ENCODE data around the gene IKZF3.
"Not testable (repeated sequence)": the region's sequence is repeated elsewhere in the genome, so short reads cannot be mapped to it uniquely, and the experiment has no call there.

The IKZF3 gene

DNA sequence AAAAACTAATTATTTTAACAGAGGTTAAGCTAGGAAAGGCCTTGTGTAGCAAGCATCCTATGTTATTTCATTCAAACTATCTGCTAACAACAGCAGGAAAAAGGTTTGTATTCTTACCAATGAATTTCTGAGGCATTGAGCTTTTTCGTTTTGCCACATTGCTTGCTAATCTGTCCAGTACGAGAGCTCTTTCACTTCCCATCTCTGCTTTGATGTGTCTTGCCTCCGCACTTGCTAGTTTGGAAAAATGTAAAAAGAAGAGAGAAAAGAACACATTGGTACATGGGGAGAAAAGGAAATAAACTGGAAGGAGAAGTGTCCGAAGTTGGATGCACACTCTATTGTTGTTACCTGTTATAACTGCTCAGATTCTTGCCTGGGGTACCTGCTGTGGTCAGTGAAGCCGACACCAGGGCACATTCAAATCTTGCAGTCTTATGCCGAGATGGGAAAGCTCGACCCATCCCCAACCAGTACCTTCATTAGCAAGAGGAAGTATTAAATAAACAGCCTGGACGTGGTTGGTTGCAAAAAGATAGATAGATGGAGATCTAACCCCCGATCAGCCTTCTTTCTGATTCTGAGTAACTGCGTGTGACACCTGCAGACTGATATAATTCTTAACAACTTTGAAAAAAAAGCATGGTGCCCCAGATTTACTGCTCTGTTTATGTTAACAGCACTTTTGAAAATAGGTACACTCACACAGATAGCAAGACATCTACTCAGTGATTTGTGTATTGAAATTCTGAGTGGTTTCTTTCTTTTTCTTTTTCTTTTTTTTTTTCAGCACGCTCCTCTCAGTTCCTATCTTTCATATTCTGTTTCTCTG lies 86.4 kb downstream of the IKZF3 start:
- no peak for DNase-seq (ENCODE audit: low read depth)

- DNase-seq (ENCODE audit: low read depth): no peak
Measured at GRCh38 chr17:39776252-39776651, 87.9 kb downstream of the IKZF3 start.

- no peak for DNase-seq (ENCODE audit: low read depth)
Measured at GRCh38 chr17:39775031-39775430, 89.1 kb downstream of the IKZF3 start.

DNA sequence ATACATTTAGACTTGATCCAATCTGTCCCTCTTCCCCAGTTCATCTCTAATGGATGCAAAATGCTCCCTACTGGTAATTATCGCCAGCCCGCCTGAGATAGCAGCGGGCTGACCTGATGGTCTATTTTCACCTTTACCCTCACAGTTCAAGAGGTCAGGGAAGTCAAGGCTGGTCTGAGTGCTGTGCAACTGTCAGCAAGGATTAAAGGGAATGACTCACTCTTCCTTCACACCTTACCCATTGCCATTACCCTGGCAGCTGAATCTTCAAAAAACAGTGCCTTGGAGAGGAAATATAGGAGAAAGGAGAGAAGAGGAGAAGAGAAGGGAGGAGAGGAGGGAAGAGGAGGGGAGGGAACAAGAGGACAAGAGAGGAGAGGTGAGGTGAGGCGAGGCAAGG lies 90.1 kb downstream of the IKZF3 start:
- DNase-seq (ENCODE audit: low read depth): no peak

DNA sequence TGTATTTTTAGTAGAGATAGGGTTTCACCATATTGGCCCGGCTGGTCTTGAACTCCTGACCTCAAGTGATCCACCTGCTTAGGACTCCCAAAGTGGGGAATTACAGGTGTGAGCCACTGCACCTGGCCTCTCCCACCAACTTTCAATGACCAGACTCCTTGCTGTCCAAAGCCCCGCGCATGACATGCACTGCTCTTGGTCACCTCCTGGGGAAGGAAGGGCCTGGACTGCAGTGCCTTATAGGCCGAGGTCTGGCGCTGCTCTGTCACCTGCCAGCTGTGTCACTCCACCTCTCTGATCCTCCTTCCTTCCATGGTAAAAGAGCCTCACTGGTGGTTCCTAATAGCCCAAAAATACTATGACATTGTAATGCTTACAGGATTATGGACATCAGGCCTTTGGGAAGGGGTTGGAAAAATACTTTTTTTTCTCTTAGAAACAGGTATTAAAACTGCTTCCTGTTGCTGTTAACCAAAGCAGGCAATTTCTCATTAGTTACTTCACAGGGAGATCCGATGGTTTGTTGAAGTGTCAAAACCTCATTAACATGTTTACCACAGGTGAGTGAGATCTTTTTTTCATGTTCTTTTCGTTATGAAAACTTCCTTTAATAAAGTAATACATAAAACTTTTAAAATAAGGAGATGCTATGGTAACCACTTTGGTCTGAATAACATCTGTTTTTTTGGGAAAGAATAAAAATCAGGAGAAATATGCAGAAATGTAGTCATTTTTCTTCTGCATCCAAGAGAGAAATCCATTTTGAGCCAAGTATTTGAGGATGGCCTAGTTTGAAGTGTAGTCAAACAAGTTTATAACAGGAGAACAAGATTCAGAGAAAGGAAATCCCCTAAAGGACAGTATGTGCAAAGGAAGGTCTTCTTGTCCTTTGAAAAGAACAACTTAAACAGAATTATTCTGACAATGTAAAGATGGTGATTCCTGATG lies 90.9 kb downstream of the IKZF3 start:
- DNase-seq (ENCODE audit: low read depth): no peak

- DNase-seq (ENCODE audit: low read depth): no peak
Measured at GRCh38 chr17:39772415-39772814, 91.7 kb downstream of the IKZF3 start.

DNA sequence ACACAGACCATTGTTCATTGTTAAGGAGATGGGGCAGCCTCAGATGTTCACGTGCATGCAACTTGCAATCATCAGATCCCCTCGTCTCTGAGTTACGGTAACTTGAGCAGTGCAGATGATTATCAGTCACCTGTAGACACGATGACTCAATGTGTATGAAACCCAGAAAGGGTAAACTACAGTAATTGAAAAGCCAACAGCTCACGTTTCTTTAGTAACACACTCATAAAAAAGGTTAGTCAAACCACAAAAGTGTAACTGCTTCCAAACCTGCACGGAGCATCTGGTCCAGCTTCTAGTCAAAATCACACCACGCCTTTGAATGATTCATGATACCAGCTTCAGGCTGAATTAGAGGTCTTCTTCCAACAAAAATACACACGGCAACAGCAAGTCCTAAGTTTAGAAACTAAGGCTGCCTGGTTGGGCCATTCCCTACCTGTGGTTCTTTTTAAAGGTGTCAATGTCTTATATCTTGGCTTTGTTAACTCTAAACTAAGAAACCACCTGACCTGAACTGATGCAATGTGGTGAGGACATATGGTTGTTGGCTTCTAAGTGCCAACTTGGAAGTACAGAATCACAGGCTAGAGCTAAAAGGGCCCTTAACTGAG lies 94.0 kb downstream of the IKZF3 start:
- no peak for DNase-seq (ENCODE audit: low read depth)

- no peak for DNase-seq (ENCODE audit: low read depth)
Measured at GRCh38 chr17:39767147-39767546, 97.0 kb downstream of the IKZF3 start.

GRCh38 chr17:39765766-39766165 lies 98.3 kb downstream of the IKZF3 start:
- no peak for DNase-seq (ENCODE audit: low read depth)

DNA sequence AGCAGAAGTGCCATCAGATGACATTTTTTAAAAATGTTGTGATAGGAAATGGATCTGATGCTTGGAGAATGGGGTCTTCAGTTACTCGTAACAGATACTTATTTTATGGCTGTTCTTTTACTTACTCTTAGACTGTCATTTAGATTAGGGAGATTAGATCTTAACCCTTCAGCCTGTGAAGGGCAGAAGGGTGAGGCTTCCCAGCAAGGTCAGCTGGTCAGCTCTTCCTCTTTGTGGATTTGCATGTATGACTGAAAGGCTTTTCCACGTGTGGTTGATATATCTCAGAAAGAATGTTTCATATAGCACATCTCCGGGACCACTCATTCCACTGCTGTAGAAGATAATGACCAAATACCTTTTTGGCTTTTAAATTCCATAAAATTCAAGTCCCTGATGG lies 98.9 kb downstream of the IKZF3 start:
- DNase-seq (ENCODE audit: low read depth): no peak

DNA sequence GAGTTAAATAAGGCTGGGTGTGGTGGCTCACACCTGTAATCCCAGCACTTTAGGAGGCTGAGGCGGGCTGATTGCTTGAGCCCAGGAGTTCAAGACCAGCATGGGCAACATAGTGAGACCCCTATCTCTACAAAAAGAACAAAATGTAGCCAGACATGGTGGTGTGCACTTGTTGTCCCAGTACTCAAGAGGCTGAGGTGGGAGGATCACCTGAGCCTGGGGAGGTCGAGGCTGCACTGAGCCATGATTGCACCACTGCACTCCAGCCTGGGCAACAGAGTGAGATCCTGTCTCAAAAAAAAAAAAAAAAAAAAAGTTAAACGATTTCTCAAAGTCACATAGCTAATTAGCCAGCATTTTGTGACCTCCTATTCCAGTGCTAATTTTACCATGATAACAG lies 99.9 kb downstream of the IKZF3 start:
- not testable (repeated sequence) for DNase-seq (ENCODE audit: low read depth)

- no peak for DNase-seq (ENCODE audit: low read depth)
Measured at GRCh38 chr17:39763051-39763820, 100.9 kb downstream of the IKZF3 start.

- no peak for DNase-seq (ENCODE audit: low read depth)
Measured at GRCh38 chr17:39761861-39762496, 102.1 kb downstream of the IKZF3 start.

- DNase-seq (ENCODE audit: low read depth): no peak
Measured at GRCh38 chr17:39759204-39759603, 104.9 kb downstream of the IKZF3 start.

GRCh38 chr17:39757931-39758873 lies 105.9 kb downstream of the IKZF3 start:
- no peak for DNase-seq (ENCODE audit: low read depth)

DNA sequence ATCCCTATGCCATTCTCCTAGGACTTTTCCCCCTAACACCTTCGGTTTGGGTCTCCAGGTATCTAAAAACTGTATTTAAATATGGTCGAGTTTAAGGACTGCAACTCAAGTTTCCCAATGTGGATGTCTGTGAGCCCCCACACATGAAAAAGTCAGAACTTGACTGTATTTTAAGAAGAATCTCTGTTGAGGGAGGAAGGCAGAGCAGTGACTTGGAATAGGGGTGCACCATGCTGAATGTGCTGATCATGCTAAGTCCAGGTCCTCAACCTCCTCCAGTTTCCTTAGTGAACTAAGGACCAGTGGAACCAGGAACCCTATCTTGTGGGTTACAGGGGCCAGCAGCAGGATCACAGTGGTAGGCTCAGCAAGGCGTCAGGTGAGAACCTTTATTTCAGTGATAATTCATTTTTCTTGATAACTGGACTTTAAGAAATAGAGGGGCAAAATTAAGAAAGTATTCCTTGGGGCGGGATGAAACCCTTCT lies 106.9 kb downstream of the IKZF3 start:
- no peak for DNase-seq (ENCODE audit: low read depth)

DNA sequence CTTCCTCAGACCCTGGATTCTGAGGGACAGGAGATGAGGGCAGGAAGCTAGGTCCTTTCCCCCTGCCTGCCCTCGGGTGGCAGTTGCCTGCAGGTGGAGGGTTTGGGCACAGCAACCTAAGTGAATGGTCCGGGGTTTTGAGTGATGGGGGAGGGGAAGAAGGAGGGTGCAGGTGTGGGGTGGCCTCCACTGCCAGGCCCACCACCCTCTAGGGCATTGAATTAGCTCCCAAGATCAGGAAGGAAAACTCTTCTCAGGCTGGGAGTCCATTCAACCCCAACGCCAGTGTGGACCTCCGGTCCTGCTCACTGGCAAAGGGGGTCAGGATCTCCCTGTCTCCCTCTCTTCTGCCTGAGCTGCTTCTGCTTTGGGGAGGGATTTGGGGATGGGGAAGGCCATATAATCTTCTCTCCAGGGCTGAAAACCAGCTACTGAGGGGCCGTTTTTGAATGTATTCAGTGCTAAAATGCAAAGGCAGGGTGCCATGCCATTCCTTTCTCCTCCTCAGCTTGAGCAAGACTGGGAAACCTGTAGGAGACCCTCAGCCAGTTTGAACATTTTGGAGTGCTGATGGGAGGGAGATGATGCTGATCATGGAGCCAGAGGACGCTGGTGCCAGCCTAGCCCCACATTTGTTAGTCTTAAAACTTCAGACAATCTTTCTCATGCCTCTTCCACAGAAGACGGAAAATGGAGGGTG lies 107.6 kb downstream of the IKZF3 start:
- DNase-seq (ENCODE audit: low read depth): no peak

DNA sequence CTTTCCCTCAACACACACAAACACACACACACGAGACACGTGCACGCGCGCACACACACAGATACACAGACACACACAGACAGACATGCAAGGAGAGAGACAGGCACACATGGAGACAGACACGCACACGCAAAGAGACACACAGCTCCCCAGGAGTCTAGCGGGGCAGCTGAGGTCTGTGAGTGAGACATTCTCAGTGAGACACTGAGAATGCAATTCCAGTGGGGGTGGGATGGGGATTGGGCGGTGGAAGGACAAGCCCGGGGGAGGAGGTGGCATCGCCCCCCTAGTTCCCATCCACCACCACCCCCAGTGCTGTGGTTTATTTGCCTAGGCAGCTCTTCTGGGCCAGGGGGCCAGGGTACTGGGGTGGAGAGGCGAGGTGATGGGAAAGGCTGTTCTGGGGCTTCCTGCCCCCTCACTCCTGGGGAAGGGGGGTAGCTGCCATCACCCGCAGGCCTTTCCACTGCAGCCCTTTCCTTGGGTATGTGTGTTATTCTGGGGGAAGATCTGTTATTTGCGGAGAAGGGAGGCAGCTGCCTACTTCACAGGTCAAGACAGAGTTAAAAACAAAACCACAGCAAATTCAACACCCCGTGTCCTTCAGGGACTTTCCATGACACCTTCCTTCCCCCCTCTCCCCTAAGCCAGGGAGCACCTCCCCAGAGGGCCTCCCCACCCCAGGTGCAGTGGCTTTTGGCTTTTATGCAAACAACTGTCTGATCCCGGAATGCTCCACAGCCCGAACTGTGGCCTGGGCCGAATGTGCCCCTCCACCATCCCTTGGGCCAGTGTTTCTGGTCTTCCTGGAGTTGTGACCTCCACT lies 108.3 kb downstream of the IKZF3 start:
- DNase-seq (ENCODE audit: low read depth): no peak
